Coronary artery (tissue), 2 donors: ENCODE results near the gene UBE3C.
A peak's percentile ranks its signal among the peaks of the same experiment; 100 is the strongest.
"Not testable (repeated sequence)": the region's sequence is repeated elsewhere in the genome, so short reads cannot be mapped to it uniquely, and the experiment has no call there.

Experiments
- DNase-seq: peaks from one replicate; pipeline ENCODE4 v3.0.0-alpha.2; 2017; ENCODE audit warnings: low spot score
- H3K27ac ChIP-seq, 2 donors: fragments of 200-600 bp; sonication (generic); one replicate each; pipeline ENCODE4 v1.5.1; 2016 to 2019
- H3K4me3 ChIP-seq: fragments of 200-600 bp; sonication (generic); 2 replicates; pipeline ENCODE4 v1.5.1; 2016; ENCODE audit warnings: mild to moderate bottlenecking, moderate library complexity
- TF ChIP-seq, protein P1 (sequence below): fragments of 200-600 bp; sonication (generic); IDR thresholded peaks from one replicate; pipeline ENCODE4 v1.5.1; 2019; ENCODE audit warnings: antibody characterized with exemption

UBE3C gene

GRCh38 chr7:157276731-157277562 lies 138.2 kb downstream of the UBE3C start:
- no peak overlapping the region for H3K27ac ChIP-seq
- no peak for DNase-seq
- TF ChIP-seq, protein P1, sequence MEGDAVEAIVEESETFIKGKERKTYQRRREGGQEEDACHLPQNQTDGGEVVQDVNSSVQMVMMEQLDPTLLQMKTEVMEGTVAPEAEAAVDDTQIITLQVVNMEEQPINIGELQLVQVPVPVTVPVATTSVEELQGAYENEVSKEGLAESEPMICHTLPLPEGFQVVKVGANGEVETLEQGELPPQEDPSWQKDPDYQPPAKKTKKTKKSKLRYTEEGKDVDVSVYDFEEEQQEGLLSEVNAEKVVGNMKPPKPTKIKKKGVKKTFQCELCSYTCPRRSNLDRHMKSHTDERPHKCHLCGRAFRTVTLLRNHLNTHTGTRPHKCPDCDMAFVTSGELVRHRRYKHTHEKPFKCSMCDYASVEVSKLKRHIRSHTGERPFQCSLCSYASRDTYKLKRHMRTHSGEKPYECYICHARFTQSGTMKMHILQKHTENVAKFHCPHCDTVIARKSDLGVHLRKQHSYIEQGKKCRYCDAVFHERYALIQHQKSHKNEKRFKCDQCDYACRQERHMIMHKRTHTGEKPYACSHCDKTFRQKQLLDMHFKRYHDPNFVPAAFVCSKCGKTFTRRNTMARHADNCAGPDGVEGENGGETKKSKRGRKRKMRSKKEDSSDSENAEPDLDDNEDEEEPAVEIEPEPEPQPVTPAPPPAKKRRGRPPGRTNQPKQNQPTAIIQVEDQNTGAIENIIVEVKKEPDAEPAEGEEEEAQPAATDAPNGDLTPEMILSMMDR: no peak

DNA sequence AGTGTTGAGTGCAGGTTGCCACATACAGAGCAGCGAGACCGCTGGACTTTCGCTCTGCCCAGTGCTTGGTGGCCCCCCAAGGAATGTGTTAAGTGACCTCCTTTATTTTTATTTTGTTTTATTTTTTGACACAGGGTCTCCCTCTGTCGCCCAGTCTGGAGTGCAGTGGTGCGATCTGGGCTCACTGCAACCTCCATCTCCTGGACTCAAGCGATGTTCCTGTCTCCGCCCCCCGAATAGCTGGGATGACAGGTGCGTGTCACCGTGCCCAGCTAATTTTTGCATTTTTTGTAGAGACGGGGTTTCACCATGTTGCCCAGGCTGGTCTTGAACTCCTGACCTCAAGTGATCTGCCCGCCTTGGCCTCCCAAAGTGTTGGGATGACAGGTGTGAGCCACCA lies 138.8 kb downstream of the UBE3C start:
- H3K4me3 ChIP-seq, H3K27ac ChIP-seq, DNase-seq: not testable (repeated sequence)

More at GRCh38 chr7:157276731-157277562, 138.2 kb downstream of the UBE3C start:
- H3K4me3 ChIP-seq: no peak overlapping the region

GRCh38 chr7:157278167-157278790 lies 139.6 kb downstream of the UBE3C start:
- no peak overlapping the region for H3K4me3 ChIP-seq
- no peak for DNase-seq
- TF ChIP-seq, protein P1: no peak
- H3K27ac ChIP-seq: no peak overlapping the region

DNA sequence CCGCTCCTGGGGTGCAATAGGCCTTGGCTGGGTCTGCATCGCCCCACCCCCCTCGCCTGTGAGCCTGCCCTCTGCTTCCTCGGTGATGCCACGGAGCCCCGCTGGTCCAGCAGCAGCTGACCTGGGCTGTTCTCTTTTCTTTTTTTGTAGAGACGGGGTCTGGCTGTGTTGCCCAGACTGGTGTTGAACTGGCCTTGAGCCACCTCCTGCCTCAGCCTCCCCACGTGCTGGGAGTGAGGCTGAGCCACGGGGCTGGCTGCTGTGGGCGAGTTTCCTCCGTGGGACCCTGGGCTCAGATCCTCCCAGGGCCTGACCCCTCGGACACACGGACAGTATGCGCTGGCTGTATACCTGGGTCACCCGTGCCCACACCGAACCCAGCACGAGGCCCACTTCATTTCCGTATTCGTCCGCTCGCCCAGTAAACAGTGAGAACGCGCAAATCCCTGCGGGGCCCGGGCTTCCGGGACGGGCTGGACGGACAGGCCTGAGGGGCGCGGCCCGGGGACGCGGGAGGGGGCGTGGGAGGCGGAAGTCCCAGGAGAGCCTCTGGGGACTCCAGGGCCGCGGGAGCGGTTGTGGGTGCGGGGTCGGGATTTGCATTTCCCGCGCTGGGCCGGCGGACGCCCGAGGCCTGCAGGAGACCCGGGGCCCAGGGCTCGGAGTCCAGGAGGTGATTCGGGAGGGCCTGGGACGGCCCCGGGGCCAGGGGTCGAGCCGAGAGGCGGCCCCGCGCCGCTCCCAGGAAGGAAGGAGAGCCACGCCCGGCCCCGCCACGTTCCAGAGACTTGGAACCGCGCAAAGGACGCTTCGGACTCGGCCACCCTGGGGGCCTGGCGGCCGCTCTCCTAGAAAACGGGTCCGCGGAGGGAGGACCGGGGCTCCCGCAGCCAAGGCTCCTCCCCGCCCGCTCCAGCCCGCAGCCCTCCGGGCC lies 140.3 kb downstream of the UBE3C start:
- TF ChIP-seq, protein P1: no peak
- Histone ChIP-seq H3K4me3 (peak overlapping the region; percentile 71), H3K27ac (peak overlapping the region in 1 of 2 donors; percentile 41)
- DNase-seq: no peak

DNA sequence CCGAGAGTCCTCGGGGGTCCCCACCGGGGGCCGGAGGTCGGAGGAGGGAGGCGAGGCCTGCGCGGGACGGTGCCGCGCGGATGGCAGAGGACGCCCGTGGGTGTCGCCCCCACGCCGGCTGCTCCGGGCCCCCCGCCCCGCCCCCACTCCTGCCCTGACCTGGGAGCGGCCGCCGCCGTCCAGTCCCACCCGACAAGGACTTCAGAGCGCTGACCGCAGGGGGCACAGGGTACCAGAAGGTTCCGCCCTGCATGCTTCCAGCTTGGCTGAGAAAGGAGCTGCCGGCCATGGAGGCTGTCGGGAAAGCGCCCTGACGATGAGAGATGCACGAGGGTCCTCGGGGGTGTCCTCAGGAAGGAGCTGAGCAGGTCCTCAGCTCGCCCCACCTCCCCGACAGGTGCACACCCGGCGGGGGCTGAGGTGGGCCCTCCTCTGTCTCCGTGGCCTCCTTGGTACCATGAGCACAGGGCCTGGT lies 141.1 kb downstream of the UBE3C start:
- peak overlapping the region in 1 of 2 donors; percentile 41 for H3K27ac ChIP-seq
- no peak for DNase-seq
- TF ChIP-seq, protein P1: no peak
- peak overlapping the region; percentile 71 for H3K4me3 ChIP-seq

DNA sequence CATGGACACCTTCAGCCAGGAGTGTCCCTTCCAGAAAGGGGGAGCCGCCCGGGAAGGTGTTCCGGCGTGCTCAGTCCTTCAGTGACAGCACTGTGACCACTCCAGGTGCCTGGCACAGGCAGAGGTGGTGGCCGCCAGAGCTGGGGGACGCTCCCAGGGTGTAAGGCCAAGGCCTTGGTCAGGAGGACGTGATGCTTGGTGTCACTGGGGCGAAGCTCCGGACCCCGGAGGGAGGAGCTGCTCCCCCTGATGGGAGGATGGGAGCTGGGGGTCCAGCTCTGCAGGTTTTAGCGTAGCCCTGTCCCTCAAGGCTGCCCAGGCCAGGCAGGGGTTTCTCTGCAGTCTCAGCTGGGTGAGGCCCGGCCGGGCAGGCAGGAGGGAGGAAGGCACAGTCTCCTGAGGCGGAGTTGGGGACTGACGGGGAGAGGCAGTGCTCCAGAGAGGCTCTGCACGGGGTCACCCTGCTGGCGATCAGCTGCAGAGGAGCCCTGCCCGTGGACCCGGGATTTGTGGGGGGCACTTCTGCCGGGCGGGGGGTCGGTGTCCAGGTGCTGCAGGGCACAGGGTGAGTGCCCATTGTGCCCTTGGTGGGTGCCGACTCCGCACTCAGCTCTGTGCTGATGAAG lies 141.6 kb downstream of the UBE3C start:
- no peak overlapping the region for H3K27ac ChIP-seq
- TF ChIP-seq, protein P1: no peak
- DNase-seq: no peak
- H3K4me3 ChIP-seq: peak overlapping the region; percentile 71
